WTC11 (cell line): ENCODE measurements around the gene PBX4. TPM values are rescaled to one million over a fixed set of nuclear protein-coding genes. Genes with fewer than 3 reads are reported as not detected.

Source experiments
- ATAC-seq: fragments of 200-7000 bp; cut with Tn5 transposase; 2 replicates; pipeline ENCODE4 v1.10.0; 2021; ENCODE audit warnings: mild to moderate bottlenecking, moderate library complexity
- CTCF ChIA-PET: fragments of 300-600 bp; sonication (Branson Sonifier 250); formaldehyde crosslinking; loops from one replicate; lab custom pipeline; 2021; ENCODE audit warnings: antibody characterized with exemption; lab: Charles Lee
- POLR2A ChIA-PET: fragments of 350-600 bp; sonication (Branson Sonifier 250); formaldehyde crosslinking; loops from one replicate; lab custom pipeline; 2021; ENCODE audit warnings: antibody characterized with exemption; lab: Charles Lee
- DNase-seq: peaks from one replicate; pipeline ENCODE4 v3.0.0; 2021; ENCODE audit warnings: low spot score
- H3K27ac Mint-ChIP-seq: 2 replicates; pipeline ENCODE4 v1.8.0; 2021; ENCODE audit warnings: mixed read lengths
- H3K27me3 Mint-ChIP-seq: 2 replicates; pipeline ENCODE4 v1.8.0; 2021; ENCODE audit warnings: low read depth, mild to moderate bottlenecking, moderate library complexity, mixed read lengths
- H3K36me3 Mint-ChIP-seq: 2 replicates; pipeline ENCODE4 v1.8.0; 2021; ENCODE audit warnings: mixed read lengths
- H3K4me1 Mint-ChIP-seq: 2 replicates; pipeline ENCODE4 v1.8.0; 2022; ENCODE audit warnings: mixed read lengths
- H3K4me3 Mint-ChIP-seq: 2 replicates; pipeline ENCODE4 v1.8.0; 2021; ENCODE audit warnings: mild to moderate bottlenecking, moderate library complexity, mixed read lengths
- H3K9me3 Mint-ChIP-seq: 2 replicates; pipeline ENCODE4 v1.8.0; 2021; ENCODE audit warnings: mixed read lengths
- ATF2 ChIP-seq: sonication (generic); formaldehyde crosslinking; IDR thresholded peaks from 2 replicates; pipeline ENCODE4 v1.8.1; 2022; ENCODE audit warnings: low read depth, missing genetic modification reagents, borderline replicate concordance
- ATF6 ChIP-seq: sonication (generic); formaldehyde crosslinking; IDR thresholded peaks from 2 replicates; pipeline ENCODE4 v1.8.1; 2023; ENCODE audit warnings: mild to moderate bottlenecking, missing genetic modification reagents
- CBFB ChIP-seq: sonication (generic); formaldehyde crosslinking; IDR thresholded peaks from 2 replicates; pipeline ENCODE4 v1.8.1; 2022; ENCODE audit warnings: mild to moderate bottlenecking, low read depth, missing genetic modification reagents
- E2F5 ChIP-seq: sonication (generic); formaldehyde crosslinking; IDR thresholded peaks from 2 replicates; pipeline ENCODE4 v1.8.1; 2022; ENCODE audit warnings: mild to moderate bottlenecking, moderate library complexity, missing genetic modification reagents
- EMX1 ChIP-seq: fragments of 250-450 bp; sonication (Bioruptor Pico); IDR thresholded peaks from 2 replicates; pipeline ENCODE4 v1.8.0; 2021; ENCODE audit warnings: mild to moderate bottlenecking
- FOXP1 ChIP-seq: sonication (generic); formaldehyde crosslinking; IDR thresholded peaks from 2 replicates; pipeline ENCODE4 v1.8.0; 2022; ENCODE audit warnings: missing genetic modification reagents, mild to moderate bottlenecking, moderate library complexity, borderline replicate concordance
- HMGXB4 ChIP-seq: sonication (generic); formaldehyde crosslinking; IDR thresholded peaks from 2 replicates; pipeline ENCODE4 v1.8.1; 2023; ENCODE audit warnings: mild to moderate bottlenecking, moderate library complexity, missing genetic modification reagents
- JAZF1 ChIP-seq: fragments of 250-450 bp; sonication (Bioruptor Pico); IDR thresholded peaks from 2 replicates; pipeline ENCODE4 v1.9.0; 2021; ENCODE audit warnings: moderate library complexity, mild to moderate bottlenecking, inconsistent platforms
- JUN ChIP-seq: sonication (generic); formaldehyde crosslinking; IDR thresholded peaks from 2 replicates; pipeline ENCODE4 v1.8.0; 2023; ENCODE audit warnings: mild to moderate bottlenecking, missing genetic modification reagents
- NFATC4 ChIP-seq: fragments of 250-450 bp; sonication (Bioruptor Pico); IDR thresholded peaks from 2 replicates; pipeline ENCODE4 v1.9.0; 2021; ENCODE audit warnings: mild to moderate bottlenecking
- NFE2L1 ChIP-seq: sonication (generic); formaldehyde crosslinking; IDR thresholded peaks from 2 replicates; pipeline ENCODE4 v1.8.1; 2023; ENCODE audit warnings: missing genetic modification reagents
- NFYB ChIP-seq: sonication (generic); formaldehyde crosslinking; conservative IDR thresholded peaks from 2 replicates; pipeline ENCODE4 v1.8.0; 2022; ENCODE audit warnings: low read depth, missing genetic modification reagents
- SMAD4 ChIP-seq: sonication (generic); formaldehyde crosslinking; IDR thresholded peaks from 2 replicates; pipeline ENCODE4 v1.8.0; 2022; ENCODE audit warnings: mild to moderate bottlenecking, missing genetic modification reagents
- SOX15 ChIP-seq: fragments of 250-450 bp; sonication (Bioruptor Pico); IDR thresholded peaks from 2 replicates; pipeline ENCODE4 v1.9.0; 2021; ENCODE audit warnings: mild to moderate bottlenecking
- SP1 ChIP-seq: sonication (generic); formaldehyde crosslinking; conservative IDR thresholded peaks from 2 replicates; pipeline ENCODE4 v1.8.1; 2022; ENCODE audit warnings: missing genetic modification reagents
- STAT6 ChIP-seq: sonication (generic); formaldehyde crosslinking; conservative IDR thresholded peaks from 2 replicates; pipeline ENCODE4 v1.8.1; 2023; ENCODE audit warnings: mild to moderate bottlenecking, low read depth, missing genetic modification reagents, moderate library complexity
- ZBTB21 ChIP-seq: sonication (generic); formaldehyde crosslinking; IDR thresholded peaks from 2 replicates; pipeline ENCODE4 v1.8.1; 2023; ENCODE audit warnings: mild to moderate bottlenecking, missing genetic modification reagents, borderline replicate concordance
- ZNF423 ChIP-seq: fragments of 250-450 bp; sonication (Bioruptor Pico); IDR thresholded peaks from 2 replicates; pipeline ENCODE4 v2.1.2; 2022; ENCODE audit warnings: mild to moderate bottlenecking, moderate library complexity
- ZNF512 ChIP-seq: sonication (generic); formaldehyde crosslinking; IDR thresholded peaks from 2 replicates; pipeline ENCODE4 v1.8.1; 2022; ENCODE audit warnings: missing genetic modification reagents, borderline replicate concordance
- ZNF671 ChIP-seq: fragments of 250-450 bp; sonication (Bioruptor Pico); IDR thresholded peaks from 2 replicates; pipeline ENCODE4 v1.8.0; 2021; ENCODE audit warnings: mild to moderate bottlenecking
- ZSCAN18 ChIP-seq: fragments of 250-450 bp; sonication (Bioruptor Pico); IDR thresholded peaks from 2 replicates; pipeline ENCODE4 v2.1.2; 2022; ENCODE audit warnings: mild to moderate bottlenecking, moderate library complexity
- total RNA-seq: library from RNA; stranded (reverse); gene quantifications from 3 replicates; pipeline ENCODE4 v1.2.3, GENCODE V29; 2021

PBX4 gene
- total RNA-seq, 1 experiment from 2014 or later = 3.2 TPM

GRCh38 chr19:19544954-19545591, 73.4 kb downstream of the PBX4 start (continued):
- TF ChIP-seq NFATC4 (CRISPR knock-in tag) (no peak), ZNF671 (CRISPR knock-in tag) (no peak), NFYB (CRISPR knock-in tag) (no peak), CBFB (CRISPR knock-in tag) (no peak), ATF2 (CRISPR knock-in tag) (no peak), JUN (CRISPR knock-in tag) (no peak), ZBTB21 (CRISPR knock-in tag) (no peak), ZNF423 (CRISPR knock-in tag) (no peak), E2F5 (no peak), SP1 (no peak), EMX1 (CRISPR knock-in tag) (no peak), FOXP1 (CRISPR knock-in tag) (no peak), STAT6 (CRISPR knock-in tag) (no peak), HMGXB4 (CRISPR knock-in tag) (no peak), NFE2L1 (CRISPR knock-in tag) (no peak)

- ChIA-PET CTCF (interaction anchor here (1.7 to 3.2 kb wide), 2 partner anchors 8 to 10 kb away, joined by 12 to 23 read pairs; no protein-coding TSS in a partner anchor), POLR2A (no interaction called here)
- Mint-ChIP-seq H3K27ac (no peak overlapping the region), H3K27me3 (peaks cover 11% of the 10 kb centered on the region), H3K4me1 (no peaks in the 10 kb centered on the region; the same call in 1 of the 2 replicates), H3K36me3 (no peaks in the 10 kb centered on the region), H3K9me3 (no peaks in the 10 kb centered on the region), H3K4me3 (no peak overlapping the region)
- ATAC-seq (no peak), DNase-seq (no peak)
- TF ChIP-seq CBFB (CRISPR knock-in tag) = no peak
- TF ChIP-seq ATF6 (CRISPR knock-in tag) = no peak
- TF ChIP-seq SMAD4 (CRISPR knock-in tag) = no peak
- no peak for TF ChIP-seq SOX15 (CRISPR knock-in tag)
- no peak for TF ChIP-seq ZNF512 (CRISPR knock-in tag)
- no peak for TF ChIP-seq JAZF1 (CRISPR knock-in tag)
- TF ChIP-seq ZSCAN18 (CRISPR knock-in tag) = no peak
These were observed 74.1 kb downstream of the PBX4 start for GRCh38 chr19:19544257-19544953.
